Vagina (tissue), 2 donors: ENCODE results near the gene KLF1. TPM values are rescaled to one million over a fixed set of nuclear protein-coding genes. Genes with fewer than 3 reads are reported as not detected.

Experiments
- DNase-seq, 2 donors: peaks; one replicate each; pipeline ENCODE4 v3.0.0-alpha.2; 2017; ENCODE audit errors: extremely low spot score in 2 of 2
- H3K27ac ChIP-seq: fragments of 200-600 bp; sonication (generic); one replicate; pipeline ENCODE4 v1.5.1; 2019
- H3K27me3 ChIP-seq: fragments of 200-600 bp; sonication (generic); one replicate; pipeline ENCODE4 v1.5.1; 2019
- H3K36me3 ChIP-seq, 2 donors: fragments of 200-600 bp; sonication (generic); one replicate each; pipeline ENCODE4 v1.5.1; 2017 to 2019
- H3K4me1 ChIP-seq: fragments of 200-600 bp; sonication (generic); one replicate; pipeline ENCODE4 v1.5.1; 2019
- H3K4me3 ChIP-seq, 2 donors: fragments of 200-600 bp; sonication (generic); 1 replicate in 1 of 2; 2 replicates in 1 of 2; pipeline ENCODE4 v1.5.1; 2016 to 2019
- H3K9me3 ChIP-seq: fragments of 200-600 bp; sonication (generic); one replicate; pipeline ENCODE4 v1.5.1; 2019
- CTCF ChIP-seq, 3 experiments: fragments of 450-650 bp in 2 of 3; fragments of 200-600 bp in 1 of 3; sonication (generic) in 1 of 3; IDR thresholded peaks; one replicate each; pipeline ENCODE4 v1.5.1; 2017 to 2019; ENCODE audit warnings: antibody characterized with exemption in 3 of 3, mild to moderate bottlenecking in 2 of 3, moderate library complexity in 2 of 3
- POLR2A ChIP-seq, 2 donors: fragments of 450-650 bp; IDR thresholded peaks; one replicate each; pipeline ENCODE4 v1.6.1; 2017; ENCODE audit warnings: antibody characterized with exemption in 2 of 2, mild to moderate bottlenecking in 2 of 2, moderate library complexity in 2 of 2
- POLR2AphosphoS5 ChIP-seq, 2 donors: sonication (generic); formaldehyde crosslinking; IDR thresholded peaks; one replicate each; pipeline ENCODE4 v1.9.0; 2017; ENCODE audit warnings: antibody characterized with exemption in 2 of 2, mild to moderate bottlenecking in 2 of 2, low read depth in 1 of 2; ENCODE audit not compliant: insufficient read depth in 1 of 2
- intact Hi-C: fragments of 100-400 bp; cut with DNase I; formaldehyde crosslinking; loops from one replicate; pipeline ENCODE4 v1.15.1; 2023
- total RNA-seq: library from RNA; depleted of rRNA; stranded (reverse); fragments of >200 nt; gene quantifications from one replicate; pipeline ENCODE4 v1.2.3, GENCODE V29; 2016

The KLF1 gene
- total RNA-seq, 1 donor from 2014 or later = not detected

DNA sequence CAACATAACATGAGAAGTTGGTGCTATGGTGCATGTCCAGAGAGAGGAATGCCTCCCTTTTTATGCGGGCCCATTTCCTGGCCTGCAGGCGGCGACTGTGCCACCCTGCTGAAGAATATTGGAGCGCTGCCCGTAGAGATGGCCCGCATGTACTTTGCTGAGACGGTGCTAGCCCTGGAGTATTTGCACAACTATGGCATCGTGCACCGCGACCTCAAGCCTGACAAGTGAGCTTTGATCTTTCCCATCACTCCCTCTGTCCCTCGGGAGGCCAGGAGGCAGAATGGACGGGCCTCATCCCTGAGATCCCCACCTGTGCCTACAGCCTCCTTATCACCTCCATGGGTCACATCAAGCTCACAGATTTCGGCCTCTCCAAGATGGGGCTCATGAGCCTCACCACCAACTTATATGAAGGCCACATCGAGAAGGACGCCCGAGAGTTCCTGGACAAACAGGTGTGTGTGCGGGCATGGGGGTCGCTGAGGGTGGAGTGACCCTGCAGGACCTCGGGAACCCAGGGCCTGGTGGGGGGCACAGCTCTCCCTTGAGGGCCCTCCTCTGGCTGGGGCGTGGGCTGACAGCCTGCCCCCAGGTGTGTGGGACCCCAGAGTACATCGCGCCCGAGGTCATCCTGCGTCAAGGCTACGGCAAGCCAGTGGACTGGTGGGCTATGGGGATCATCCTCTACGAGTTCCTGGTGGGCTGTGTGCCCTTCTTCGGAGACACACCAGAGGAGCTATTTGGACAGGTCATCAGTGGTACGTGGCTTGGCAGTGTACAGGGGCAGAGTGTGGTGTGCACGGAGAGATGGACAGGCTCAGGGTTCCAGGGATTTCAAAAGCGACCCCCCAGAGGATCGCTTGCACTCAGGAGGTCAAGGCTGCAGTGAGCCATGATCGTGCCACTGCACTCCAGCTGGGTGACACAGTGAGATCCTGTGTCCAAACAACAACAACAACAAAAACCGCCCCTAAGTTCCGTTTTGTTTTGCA lies 22.0 kb downstream of the KLF1 start:
- Histone ChIP-seq H3K27me3 (no peaks in the 10 kb centered on the region), H3K36me3 (no peaks in the 10 kb centered on the region), H3K27ac (no peak overlapping the region), H3K4me1 (peaks cover 11% of the 10 kb centered on the region), H3K4me3 (no peak overlapping the region), H3K9me3 (no peaks in the 10 kb centered on the region)
- DNase-seq = no peak
- TF ChIP-seq POLR2A (IDR thresholded peaks at IDR 0.05) (no peak), POLR2AphosphoS5 (IDR thresholded peaks at IDR 0.05; ENCODE audit: insufficient read depth in 1 of 2, low read depth in 1 of 2) (no peak), CTCF (IDR thresholded peaks at IDR 0.05) (no peak)
- intact Hi-C loops = no loop called here

DNA sequence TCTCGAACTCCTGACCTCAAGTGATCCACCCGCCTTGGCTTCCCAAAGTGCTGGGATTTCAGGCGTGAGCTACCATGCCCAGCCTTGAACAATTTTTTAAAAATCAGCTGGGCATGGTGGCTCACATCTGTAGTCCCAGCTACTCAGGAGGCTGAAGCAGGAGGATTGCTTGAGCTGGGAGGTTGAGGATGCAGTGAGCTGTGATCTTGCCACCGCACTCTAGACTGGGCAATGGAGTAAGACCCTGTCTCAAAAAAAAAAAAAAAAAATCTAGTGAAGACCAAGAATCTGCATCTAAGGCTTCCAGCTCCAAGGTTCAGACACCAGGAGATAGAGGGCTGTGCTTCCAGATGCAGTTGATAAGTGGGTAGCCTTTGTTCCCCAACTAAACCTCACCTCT lies 22.9 kb downstream of the KLF1 start:
- H3K9me3 ChIP-seq = no peaks in the 10 kb centered on the region
- intact Hi-C loops = no loop called here
- H3K4me1 ChIP-seq = peaks cover 11% of the 10 kb centered on the region
- no peak overlapping the region for H3K27ac ChIP-seq
- no peak for TF ChIP-seq CTCF (IDR thresholded peaks at IDR 0.05)
- no peak for TF ChIP-seq POLR2AphosphoS5 (IDR thresholded peaks at IDR 0.05; ENCODE audit: insufficient read depth in 1 of 2, low read depth in 1 of 2)
- H3K27me3 ChIP-seq = no peaks in the 10 kb centered on the region
- no peak overlapping the region for H3K4me3 ChIP-seq
- H3K36me3 ChIP-seq = no peaks in the 10 kb centered on the region
- no peak for DNase-seq

DNA sequence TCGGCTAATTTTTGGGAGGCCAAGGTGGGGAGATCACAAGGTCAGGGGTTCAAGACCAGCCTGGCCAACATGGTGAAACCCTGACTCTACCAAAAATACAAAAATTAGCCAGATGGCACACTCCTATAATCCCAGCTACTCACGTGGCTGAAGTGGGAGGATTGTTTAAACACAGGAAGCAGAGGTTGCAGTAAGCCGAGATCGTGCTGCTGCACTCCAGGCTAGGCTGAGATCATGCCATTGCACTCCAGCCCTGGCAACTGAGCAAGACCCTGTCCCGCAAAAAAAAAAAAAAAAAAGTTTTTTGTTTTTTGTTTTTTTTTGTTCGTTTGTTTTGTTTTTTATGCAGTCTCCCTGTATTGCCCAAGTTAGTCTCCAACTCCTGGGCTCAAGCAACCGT lies 27.5 kb downstream of the KLF1 start:
- no peaks in the 10 kb centered on the region for H3K27me3 ChIP-seq
- intact Hi-C loops = no loop called here
- H3K9me3 ChIP-seq = no peaks in the 10 kb centered on the region
- no peak for DNase-seq
- no peaks in the 10 kb centered on the region for H3K36me3 ChIP-seq
- H3K4me3 ChIP-seq = no peak overlapping the region
- no peak for TF ChIP-seq POLR2A (IDR thresholded peaks at IDR 0.05)
- TF ChIP-seq POLR2AphosphoS5 (IDR thresholded peaks at IDR 0.05; ENCODE audit: insufficient read depth in 1 of 2, low read depth in 1 of 2) = no peak
- no peak for TF ChIP-seq CTCF (IDR thresholded peaks at IDR 0.05)
- no peak overlapping the region for H3K27ac ChIP-seq
- no peaks in the 10 kb centered on the region for H3K4me1 ChIP-seq

- Histone ChIP-seq H3K27me3 (no peaks in the 10 kb centered on the region), H3K4me3 (no peak overlapping the region), H3K27ac (no peak overlapping the region), H3K9me3 (no peaks in the 10 kb centered on the region), H3K4me1 (no peaks in the 10 kb centered on the region), H3K36me3 (no peaks in the 10 kb centered on the region)
- DNase-seq = no peak
- TF ChIP-seq CTCF (IDR thresholded peaks at IDR 0.05) (no peak), POLR2AphosphoS5 (IDR thresholded peaks at IDR 0.05; ENCODE audit: insufficient read depth in 1 of 2, low read depth in 1 of 2) (no peak), POLR2A (IDR thresholded peaks at IDR 0.05) (no peak)
- intact Hi-C loops = no loop called here
Observed at GRCh38 chr19:12858041-12858928, 28.7 kb downstream of the KLF1 start.
